Stimulated activated CD8-positive, alpha-beta memory T cell treated with anti-CD3 and anti-CD28 coated beads, Interleukin-2, amount 100 ng/mL, for 48 hours (primary cell): Measurements from ENCODE around the gene ARHGAP36.

Source experiments
- DNase-seq, 2 donors: peaks; one replicate each; pipeline ENCODE4 v3.0.0-alpha.2; 2020; ENCODE audit warnings: low read depth in 2 of 2

The ARHGAP36 gene

GRCh38 chrX:131058136-131058868, at the start of gene ARHGAP36:
Gene ARHGAP36 (plus strand): TSS chrX:131058346. CDS start chrX:131081666, 23,320 bp downstream.
- no peak for DNase-seq

GRCh38 chrX:131010186-131010585, 48.0 kb upstream of the ARHGAP36 start:
- no peak for DNase-seq

- no peak for DNase-seq
Observed at GRCh38 chrX:131025336-131025735, 32.8 kb upstream of the ARHGAP36 start.

- DNase-seq: no peak
Observed at GRCh38 chrX:131032354-131033230, 25.6 kb upstream of the ARHGAP36 start.

- DNase-seq: no peak
Observed at GRCh38 chrX:131034063-131034462, 24.1 kb upstream of the ARHGAP36 start.

- DNase-seq: no peak
Observed at GRCh38 chrX:131040781-131041180, 17.4 kb upstream of the ARHGAP36 start.

- DNase-seq: no peak
Observed at GRCh38 chrX:131041667-131042066, 16.5 kb upstream of the ARHGAP36 start.

- no peak for DNase-seq
Observed at GRCh38 chrX:131045726-131046125, 12.4 kb upstream of the ARHGAP36 start.

GRCh38 chrX:131046596-131046995, 11.6 kb upstream of the ARHGAP36 start:
- no peak for DNase-seq

- no peak for DNase-seq
Observed at GRCh38 chrX:131047180-131047579, 11.0 kb upstream of the ARHGAP36 start.

- DNase-seq: no peak
Observed at GRCh38 chrX:131053076-131053475, 5.1 kb upstream of the ARHGAP36 start.

GRCh38 chrX:131054906-131055305, 3.2 kb upstream of the ARHGAP36 start:
- DNase-seq: no peak

GRCh38 chrX:131057706-131058105, 440 bp upstream of the ARHGAP36 start:
- DNase-seq: no peak

- no peak for DNase-seq
Observed at GRCh38 chrX:131059246-131059645, 1.1 kb downstream of the ARHGAP36 start.

GRCh38 chrX:131060147-131060546, 2.0 kb downstream of the ARHGAP36 start:
- DNase-seq: no peak

GRCh38 chrX:131061306-131061705, 3.2 kb downstream of the ARHGAP36 start:
- DNase-seq: no peak

- no peak for DNase-seq
Observed at GRCh38 chrX:131063613-131064012, 5.5 kb downstream of the ARHGAP36 start.

GRCh38 chrX:131066237-131066636, 8.1 kb downstream of the ARHGAP36 start:
- no peak for DNase-seq

GRCh38 chrX:131067216-131067615, 9.1 kb downstream of the ARHGAP36 start:
- DNase-seq: no peak

GRCh38 chrX:131067846-131068745, 9.9 kb downstream of the ARHGAP36 start:
- DNase-seq: no peak

GRCh38 chrX:131068945-131069719, 11.0 kb downstream of the ARHGAP36 start:
- peak in 1 of 2 donors; percentile 20 for DNase-seq
